ENCODE results near the gene COL13A1.
A peak's percentile ranks its signal among the peaks of the same experiment; 100 is the strongest.

The COL13A1 gene

GRCh38 chr10:69792341-69792740 is 9.4 kb upstream of the COL13A1 start:
- DNase-seq, result no peak

- DNase-seq, result no peak
Measured at GRCh38 chr10:69794673-69795072, 7.0 kb upstream of the COL13A1 start.

- DNase-seq, result no peak
Measured at GRCh38 chr10:69795242-69795934, 6.3 kb upstream of the COL13A1 start.

- DNase-seq, result no peak
Measured at GRCh38 chr10:69797959-69798358, 3.7 kb upstream of the COL13A1 start.

- DNase-seq, result peak; percentile 30
Measured at GRCh38 chr10:69800109-69800508, 1.6 kb upstream of the COL13A1 start.

- DNase-seq, result no peak
Measured at GRCh38 chr10:69800665-69801064, 1.0 kb upstream of the COL13A1 start.

- no peak for DNase-seq
Measured at GRCh38 chr10:69801094-69801433, 642 bp upstream of the COL13A1 start.

- no peak for DNase-seq
Measured at GRCh38 chr10:69802424-69803161, 887 bp downstream of the COL13A1 start.

GRCh38 chr10:69803809-69804208 is 2.1 kb downstream of the COL13A1 start:
- DNase-seq, result no peak

GRCh38 chr10:69804775-69805174 is 3.1 kb downstream of the COL13A1 start:
- DNase-seq, result no peak

- DNase-seq, result no peak
Measured at GRCh38 chr10:69807122-69807521, 5.4 kb downstream of the COL13A1 start.

- no peak for DNase-seq
Measured at GRCh38 chr10:69807696-69808095, 6.0 kb downstream of the COL13A1 start.

GRCh38 chr10:69809318-69809717 is 7.6 kb downstream of the COL13A1 start:
- no peak for DNase-seq

GRCh38 chr10:69810097-69810496 is 8.4 kb downstream of the COL13A1 start:
- DNase-seq, result no peak

GRCh38 chr10:69810675-69811397 is 9.1 kb downstream of the COL13A1 start:
- no peak for DNase-seq

- DNase-seq, result no peak
Measured at GRCh38 chr10:69813632-69814031, 11.9 kb downstream of the COL13A1 start.

- DNase-seq, result no peak
Measured at GRCh38 chr10:69814251-69814650, 12.5 kb downstream of the COL13A1 start.

- no peak for DNase-seq
Measured at GRCh38 chr10:69815104-69815503, 13.4 kb downstream of the COL13A1 start.

- DNase-seq, result no peak
Measured at GRCh38 chr10:69816521-69816920, 14.8 kb downstream of the COL13A1 start.

- DNase-seq, result no peak
Measured at GRCh38 chr10:69817078-69817581, 15.4 kb downstream of the COL13A1 start.

- no peak for DNase-seq
Measured at GRCh38 chr10:69818676-69819239, 17.1 kb downstream of the COL13A1 start.

- DNase-seq, result no peak
Measured at GRCh38 chr10:69819716-69820506, 18.2 kb downstream of the COL13A1 start.

- DNase-seq, result no peak
Measured at GRCh38 chr10:69820817-69821216, 19.1 kb downstream of the COL13A1 start.

All from midbrain (tissue), 1 donor.